Measurements from ENCODE around the gene ELK1. TPM values are rescaled to one million over a fixed set of nuclear protein-coding genes. Genes with fewer than 3 reads are reported as not detected.

ELK1 gene
- polyA plus RNA-seq, 2 donors, result 6.2 to 13.3 TPM

GRCh38 chrX:47618923-47619485, 31.4 kb downstream of the ELK1 start:
- Histone ChIP-seq H3K36me3 (ENCODE audit: control insufficient read depth in 2 of 2, insufficient read depth in 2 of 2, low read length in 1 of 2) (no peaks in the 10 kb centered on the region), H3K9me3 (ENCODE audit: control insufficient read depth in 2 of 2, insufficient read depth in 1 of 2, low read depth in 1 of 2, low read length in 1 of 2) (no peaks in the 10 kb centered on the region), H3K4me3 (ENCODE audit: low read depth in 1 of 2, low read length in 2 of 2) (no peak overlapping the region), H3K27ac (ENCODE audit: low read depth in 2 of 2, low read length in 1 of 2) (no peak overlapping the region), H3K4me1 (ENCODE audit: control insufficient read depth in 2 of 2, insufficient read depth in 2 of 2, low read length in 1 of 2) (peaks cover 0 to 3% of the 10 kb centered on the region in 2 donors), H3K27me3 (ENCODE audit: control insufficient read depth in 1 of 2, insufficient read depth in 2 of 2, low read length in 2 of 2) (no peaks in the 10 kb centered on the region)
- 32 to 38% methylated on average over 31 to 32 of the region's 32 CpGs for WGBS, 2 donors

DNA sequence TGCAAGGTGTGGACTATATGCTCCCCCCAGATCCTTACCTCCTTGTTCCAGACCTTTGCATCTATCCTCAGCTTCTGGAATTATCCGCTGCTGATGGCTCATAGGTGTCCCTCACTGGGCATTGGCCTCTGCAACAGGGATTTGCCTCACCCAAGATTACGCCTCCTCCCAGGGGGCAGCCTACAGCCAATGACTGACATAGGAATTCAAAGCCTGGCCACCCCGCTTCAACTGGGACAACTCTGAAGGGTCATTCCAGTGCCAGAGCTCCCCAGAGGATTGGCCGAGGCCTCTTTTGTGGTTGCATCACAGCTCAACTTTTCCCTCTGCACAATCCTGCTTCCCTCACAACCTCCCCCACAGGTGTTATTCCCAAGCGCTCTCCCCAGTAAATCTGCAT, 35.7 kb downstream of the ELK1 start:
- peaks cover 0 to 1% of the 10 kb centered on the region in 2 donors for H3K4me1 ChIP-seq (ENCODE audit: control insufficient read depth in 2 of 2, insufficient read depth in 2 of 2, low read length in 1 of 2)
- H3K27ac ChIP-seq (ENCODE audit: low read depth in 2 of 2, low read length in 1 of 2), result no peak overlapping the region
- no peaks in the 10 kb centered on the region for H3K9me3 ChIP-seq (ENCODE audit: control insufficient read depth in 2 of 2, insufficient read depth in 1 of 2, low read depth in 1 of 2, low read length in 1 of 2)
- whole genome bisulfite sequencing, 2 donors, result 68 to 86% methylated on average over 5 of the region's 5 CpGs
- no peaks in the 10 kb centered on the region for H3K27me3 ChIP-seq (ENCODE audit: control insufficient read depth in 1 of 2, insufficient read depth in 2 of 2, low read length in 2 of 2)
- H3K36me3 ChIP-seq (ENCODE audit: control insufficient read depth in 2 of 2, insufficient read depth in 2 of 2, low read length in 1 of 2), result no peaks in the 10 kb centered on the region
- no peak overlapping the region for H3K4me3 ChIP-seq (ENCODE audit: low read depth in 1 of 2, low read length in 2 of 2)

DNA sequence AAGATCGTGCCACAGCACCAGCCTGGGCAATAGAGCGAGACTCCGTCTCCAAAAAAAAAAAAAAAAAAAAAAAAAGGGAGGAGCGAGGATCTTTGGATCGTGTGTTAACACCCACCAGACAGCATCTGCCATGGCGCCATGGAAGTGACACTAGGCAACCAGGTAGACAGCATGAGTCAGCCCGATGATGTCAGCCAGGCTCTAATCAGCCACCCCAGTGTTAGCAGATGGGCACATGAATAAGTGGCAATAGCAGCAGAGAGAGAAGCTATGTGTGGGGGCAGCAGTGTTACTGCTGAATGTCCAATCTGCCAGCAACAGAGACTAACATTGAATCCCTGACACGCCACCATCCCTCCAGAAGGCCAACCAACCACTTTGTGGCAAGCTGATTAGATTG, 37.3 kb downstream of the ELK1 start:
- no peak overlapping the region for H3K27ac ChIP-seq (ENCODE audit: low read depth in 2 of 2, low read length in 1 of 2)
- no peaks in the 10 kb centered on the region for H3K27me3 ChIP-seq (ENCODE audit: control insufficient read depth in 1 of 2, insufficient read depth in 2 of 2, low read length in 2 of 2)
- H3K4me1 ChIP-seq (ENCODE audit: control insufficient read depth in 2 of 2, insufficient read depth in 2 of 2, low read length in 1 of 2), result no peaks in the 10 kb centered on the region
- WGBS, 2 donors, result 76 to 92% methylated on average over 5 to 8 of the region's 8 CpGs
- H3K9me3 ChIP-seq (ENCODE audit: control insufficient read depth in 2 of 2, insufficient read depth in 1 of 2, low read depth in 1 of 2, low read length in 1 of 2), result no peaks in the 10 kb centered on the region
- H3K4me3 ChIP-seq (ENCODE audit: low read depth in 1 of 2, low read length in 2 of 2), result no peak overlapping the region
- H3K36me3 ChIP-seq (ENCODE audit: control insufficient read depth in 2 of 2, insufficient read depth in 2 of 2, low read length in 1 of 2), result no peaks in the 10 kb centered on the region

DNA sequence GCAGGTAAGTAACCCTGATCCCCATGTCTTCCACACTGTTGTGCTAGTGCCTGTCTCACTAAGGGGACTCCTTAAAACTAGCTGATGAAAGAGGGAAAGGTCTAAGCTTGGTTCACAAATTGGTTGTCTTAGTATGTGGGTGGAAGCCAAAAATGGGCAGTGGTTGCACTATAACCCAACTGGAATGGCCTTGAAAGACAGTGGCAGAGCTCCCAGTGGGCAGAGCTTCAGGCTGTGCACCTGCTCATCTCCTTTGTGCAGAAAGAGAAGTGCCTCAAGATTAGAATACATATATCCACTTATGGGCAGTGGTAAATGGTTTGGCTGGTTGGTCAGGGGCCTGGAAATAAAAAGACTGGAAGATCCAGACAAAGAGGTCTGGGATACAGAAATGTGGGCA, 37.9 kb downstream of the ELK1 start:
- H3K4me1 ChIP-seq (ENCODE audit: control insufficient read depth in 2 of 2, insufficient read depth in 2 of 2, low read length in 1 of 2), result no peaks in the 10 kb centered on the region
- no peak overlapping the region for H3K4me3 ChIP-seq (ENCODE audit: low read depth in 1 of 2, low read length in 2 of 2)
- H3K9me3 ChIP-seq (ENCODE audit: control insufficient read depth in 2 of 2, insufficient read depth in 1 of 2, low read depth in 1 of 2, low read length in 1 of 2), result no peaks in the 10 kb centered on the region
- H3K27ac ChIP-seq (ENCODE audit: low read depth in 2 of 2, low read length in 1 of 2), result no peak overlapping the region
- H3K27me3 ChIP-seq (ENCODE audit: control insufficient read depth in 1 of 2, insufficient read depth in 2 of 2, low read length in 2 of 2), result no peaks in the 10 kb centered on the region
- no peaks in the 10 kb centered on the region for H3K36me3 ChIP-seq (ENCODE audit: control insufficient read depth in 2 of 2, insufficient read depth in 2 of 2, low read length in 1 of 2)

- 76 to 94% methylated on average over 2 of the region's 2 CpGs for WGBS, 2 donors
- Histone ChIP-seq H3K27ac (ENCODE audit: low read depth in 2 of 2, low read length in 1 of 2) (no peak overlapping the region), H3K4me1 (ENCODE audit: control insufficient read depth in 2 of 2, insufficient read depth in 2 of 2, low read length in 1 of 2) (no peaks in the 10 kb centered on the region), H3K36me3 (ENCODE audit: control insufficient read depth in 2 of 2, insufficient read depth in 2 of 2, low read length in 1 of 2) (no peaks in the 10 kb centered on the region), H3K27me3 (ENCODE audit: control insufficient read depth in 1 of 2, insufficient read depth in 2 of 2, low read length in 2 of 2) (no peaks in the 10 kb centered on the region), H3K4me3 (ENCODE audit: low read depth in 1 of 2, low read length in 2 of 2) (no peak overlapping the region), H3K9me3 (ENCODE audit: control insufficient read depth in 2 of 2, insufficient read depth in 1 of 2, low read depth in 1 of 2, low read length in 1 of 2) (no peaks in the 10 kb centered on the region)
Measured at GRCh38 chrX:47611926-47612325, 38.4 kb downstream of the ELK1 start.

GRCh38 chrX:47611489-47611888, 38.9 kb downstream of the ELK1 start:
- WGBS, 2 donors, result 85 to 94% methylated on average over 2 of the region's 2 CpGs
- no peaks in the 10 kb centered on the region for H3K27me3 ChIP-seq (ENCODE audit: control insufficient read depth in 1 of 2, insufficient read depth in 2 of 2, low read length in 2 of 2)
- H3K36me3 ChIP-seq (ENCODE audit: control insufficient read depth in 2 of 2, insufficient read depth in 2 of 2, low read length in 1 of 2), result no peaks in the 10 kb centered on the region
- H3K4me3 ChIP-seq (ENCODE audit: low read depth in 1 of 2, low read length in 2 of 2), result no peak overlapping the region
- H3K27ac ChIP-seq (ENCODE audit: low read depth in 2 of 2, low read length in 1 of 2), result no peak overlapping the region
- no peaks in the 10 kb centered on the region for H3K9me3 ChIP-seq (ENCODE audit: control insufficient read depth in 2 of 2, insufficient read depth in 1 of 2, low read depth in 1 of 2, low read length in 1 of 2)
- H3K4me1 ChIP-seq (ENCODE audit: control insufficient read depth in 2 of 2, insufficient read depth in 2 of 2, low read length in 1 of 2), result no peaks in the 10 kb centered on the region

DNA sequence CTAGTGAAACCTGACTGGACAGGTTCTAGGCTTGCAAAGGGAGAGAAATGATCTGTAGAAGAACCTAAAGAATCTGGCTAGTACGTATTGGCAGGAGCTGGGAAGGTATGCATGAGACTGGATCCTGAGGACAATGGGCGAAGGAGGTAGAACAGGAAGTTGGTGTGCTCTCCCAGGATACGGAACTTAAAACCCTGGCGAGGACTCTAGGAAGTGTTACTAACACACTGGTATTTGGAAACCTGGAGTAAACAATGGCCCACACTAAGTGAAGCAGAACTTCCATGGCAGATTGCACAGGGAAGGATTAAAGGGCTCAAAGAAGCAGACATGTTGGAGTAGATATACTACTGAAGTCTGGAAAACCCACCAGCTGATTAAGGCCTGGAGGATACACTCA, 39.9 kb downstream of the ELK1 start:
- Histone ChIP-seq H3K36me3 (ENCODE audit: control insufficient read depth in 2 of 2, insufficient read depth in 2 of 2, low read length in 1 of 2) (no peaks in the 10 kb centered on the region), H3K27ac (ENCODE audit: low read depth in 2 of 2, low read length in 1 of 2) (no peak overlapping the region), H3K4me3 (ENCODE audit: low read depth in 1 of 2, low read length in 2 of 2) (no peak overlapping the region), H3K27me3 (ENCODE audit: control insufficient read depth in 1 of 2, insufficient read depth in 2 of 2, low read length in 2 of 2) (no peaks in the 10 kb centered on the region), H3K9me3 (ENCODE audit: control insufficient read depth in 2 of 2, insufficient read depth in 1 of 2, low read depth in 1 of 2, low read length in 1 of 2) (no peaks in the 10 kb centered on the region), H3K4me1 (ENCODE audit: control insufficient read depth in 2 of 2, insufficient read depth in 2 of 2, low read length in 1 of 2) (no peaks in the 10 kb centered on the region)
- WGBS, 2 donors, result 55 to 68% methylated on average over 4 of the region's 4 CpGs

- no peak overlapping the region for H3K27ac ChIP-seq (ENCODE audit: low read depth in 2 of 2, low read length in 1 of 2)
- H3K27me3 ChIP-seq (ENCODE audit: control insufficient read depth in 1 of 2, insufficient read depth in 2 of 2, low read length in 2 of 2), result no peaks in the 10 kb centered on the region
- H3K4me3 ChIP-seq (ENCODE audit: low read depth in 1 of 2, low read length in 2 of 2), result no peak overlapping the region
- no peaks in the 10 kb centered on the region for H3K4me1 ChIP-seq (ENCODE audit: control insufficient read depth in 2 of 2, insufficient read depth in 2 of 2, low read length in 1 of 2)
- no peaks in the 10 kb centered on the region for H3K9me3 ChIP-seq (ENCODE audit: control insufficient read depth in 2 of 2, insufficient read depth in 1 of 2, low read depth in 1 of 2, low read length in 1 of 2)
- H3K36me3 ChIP-seq (ENCODE audit: control insufficient read depth in 2 of 2, insufficient read depth in 2 of 2, low read length in 1 of 2), result no peaks in the 10 kb centered on the region
- WGBS, 2 donors, result 48 to 64% methylated on average over 9 of the region's 9 CpGs
Measured at GRCh38 chrX:47608130-47608810, 42.1 kb downstream of the ELK1 start.

DNA sequence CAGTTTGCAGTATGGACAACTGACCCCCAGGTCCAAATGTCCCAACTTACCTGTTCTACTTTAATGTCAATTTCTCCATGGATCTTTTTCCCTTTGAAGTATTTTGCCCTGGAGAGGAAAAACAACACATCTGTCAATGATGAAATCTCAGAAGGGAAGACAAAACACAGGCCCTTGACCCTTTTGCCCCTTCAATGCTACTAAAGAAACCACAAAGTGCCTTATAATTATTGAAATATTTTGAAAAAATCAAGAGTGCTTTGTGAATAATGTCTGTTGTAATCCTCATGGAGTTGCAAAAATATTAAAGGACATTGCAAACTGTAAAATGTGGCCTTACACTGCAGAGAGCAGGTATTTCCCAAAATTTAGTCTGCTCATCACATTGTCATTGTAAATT, 43.3 kb downstream of the ELK1 start:
- Histone ChIP-seq H3K4me3 (ENCODE audit: low read depth in 1 of 2, low read length in 2 of 2) (no peak overlapping the region), H3K27ac (ENCODE audit: low read depth in 2 of 2, low read length in 1 of 2) (no peak overlapping the region), H3K9me3 (ENCODE audit: control insufficient read depth in 2 of 2, insufficient read depth in 1 of 2, low read depth in 1 of 2, low read length in 1 of 2) (no peaks in the 10 kb centered on the region), H3K4me1 (ENCODE audit: control insufficient read depth in 2 of 2, insufficient read depth in 2 of 2, low read length in 1 of 2) (no peaks in the 10 kb centered on the region), H3K36me3 (ENCODE audit: control insufficient read depth in 2 of 2, insufficient read depth in 2 of 2, low read length in 1 of 2) (no peaks in the 10 kb centered on the region), H3K27me3 (ENCODE audit: control insufficient read depth in 1 of 2, insufficient read depth in 2 of 2, low read length in 2 of 2) (no peaks in the 10 kb centered on the region)

GRCh38 chrX:47605024-47605423, 45.3 kb downstream of the ELK1 start:
- H3K9me3 ChIP-seq (ENCODE audit: control insufficient read depth in 2 of 2, insufficient read depth in 1 of 2, low read depth in 1 of 2, low read length in 1 of 2), result no peaks in the 10 kb centered on the region
- H3K4me3 ChIP-seq (ENCODE audit: low read depth in 1 of 2, low read length in 2 of 2), result no peak overlapping the region
- no peaks in the 10 kb centered on the region for H3K4me1 ChIP-seq (ENCODE audit: control insufficient read depth in 2 of 2, insufficient read depth in 2 of 2, low read length in 1 of 2)
- peaks cover 0 to 2% of the 10 kb centered on the region in 2 donors for H3K27me3 ChIP-seq (ENCODE audit: control insufficient read depth in 1 of 2, insufficient read depth in 2 of 2, low read length in 2 of 2)
- H3K36me3 ChIP-seq (ENCODE audit: control insufficient read depth in 2 of 2, insufficient read depth in 2 of 2, low read length in 1 of 2), result no peaks in the 10 kb centered on the region
- 57 to 68% methylated on average over 9 of the region's 9 CpGs for WGBS, 2 donors
- no peak overlapping the region for H3K27ac ChIP-seq (ENCODE audit: low read depth in 2 of 2, low read length in 1 of 2)
